CD4-positive, CD25-positive, alpha-beta regulatory T cell (primary cell): ENCODE results near the gene QKI. TPM values are rescaled to one million over a fixed set of nuclear protein-coding genes. Genes with fewer than 3 reads are reported as not detected.
A peak's percentile ranks its signal among the peaks of the same experiment; 100 is the strongest.

Experiments
- ATAC-seq, 2 donors: fragments of 150-1000 bp; cut with Tn5 transposase; one replicate each; pipeline ENCODE4 v1.10.0; 2021; ENCODE audit warnings: low read depth in 2 of 2, moderate number of reproducible peaks in 2 of 2, moderate library complexity in 1 of 2
- DNase-seq, 3 donors: peaks; one replicate each; pipeline versions ENCODE4 v3.0.0 to v3.0.0-alpha.2; 2012 to 2022; ENCODE audit warnings: mixed read lengths in 1 of 3
- H3K27ac ChIP-seq: one replicate; pipeline ENCODE4 v1.7.0; 2013; ENCODE audit warnings: mild to moderate bottlenecking, low read length; ENCODE audit not compliant: insufficient read depth, poor library complexity, severe bottlenecking
- H3K27me3 ChIP-seq: one replicate; pipeline ENCODE4 v1.7.0; 2013; ENCODE audit warnings: low read length; ENCODE audit not compliant: control insufficient read depth, insufficient read depth
- H3K36me3 ChIP-seq: one replicate; pipeline ENCODE4 v1.7.0; 2013; ENCODE audit warnings: mild to moderate bottlenecking, low read length, moderate library complexity; ENCODE audit not compliant: control insufficient read depth, insufficient read depth
- H3K4me1 ChIP-seq: 2 replicates; pipeline ENCODE4 v1.7.0; 2013; ENCODE audit warnings: mild to moderate bottlenecking, low read length; ENCODE audit not compliant: insufficient read depth, control insufficient read depth, poor library complexity, severe bottlenecking
- H3K4me3 ChIP-seq: one replicate; pipeline ENCODE4 v1.7.0; 2013; ENCODE audit warnings: low read depth, mild to moderate bottlenecking, low read length, moderate library complexity
- H3K9me3 ChIP-seq, 2 experiments: 1 replicate in 1 of 2; 2 replicates in 1 of 2; pipeline ENCODE4 v1.7.0; 2013; ENCODE audit warnings: low read length in 2 of 2, mild to moderate bottlenecking in 1 of 2, moderate library complexity in 1 of 2; ENCODE audit not compliant: control insufficient read depth in 2 of 2
- H3K27ac Mint-ChIP-seq, 3 donors: one replicate each; pipeline ENCODE4 v1.8.0; 2020 to 2022; ENCODE audit warnings: mild to moderate bottlenecking in 3 of 3, mixed read lengths in 3 of 3, moderate library complexity in 2 of 3
- H3K27me3 Mint-ChIP-seq: one replicate; pipeline ENCODE4 v1.8.0; 2022; ENCODE audit warnings: mild to moderate bottlenecking, mixed read lengths
- H3K36me3 Mint-ChIP-seq: one replicate; pipeline ENCODE4 v1.8.0; 2020; ENCODE audit warnings: mixed read lengths
- H3K4me1 Mint-ChIP-seq, 4 donors: one replicate each; pipeline ENCODE4 v1.8.0; 2020 to 2022; ENCODE audit warnings: mixed read lengths in 4 of 4, mild to moderate bottlenecking in 1 of 4
- H3K4me3 Mint-ChIP-seq, 4 donors: one replicate each; pipeline ENCODE4 v1.8.0; 2020 to 2022; ENCODE audit warnings: mild to moderate bottlenecking in 4 of 4, mixed read lengths in 4 of 4, moderate library complexity in 3 of 4
- H3K9me3 Mint-ChIP-seq, 7 donors: one replicate each; pipeline ENCODE4 v1.8.0; 2020 to 2022; ENCODE audit warnings: mixed read lengths in 7 of 7, mild to moderate bottlenecking in 3 of 7, moderate library complexity in 2 of 7
- polyA plus RNA-seq, 4 donors: library from polyadenylated mRNA; unstranded; fragments of 300-500 nt; fragmentation: Illumina TruSeq; gene quantifications; one replicate each; pipeline ENCODE4 v1.2.3, GENCODE V29; 2021
- total RNA-seq: library from RNA; stranded (reverse); gene quantifications from one replicate; pipeline ENCODE4 v1.2.3, GENCODE V29; 2022

QKI gene
- total and polyA plus RNA-seq, 5 donors from 2014 or later: 10.0 to 89.7 (median 17.2) TPM

DNA sequence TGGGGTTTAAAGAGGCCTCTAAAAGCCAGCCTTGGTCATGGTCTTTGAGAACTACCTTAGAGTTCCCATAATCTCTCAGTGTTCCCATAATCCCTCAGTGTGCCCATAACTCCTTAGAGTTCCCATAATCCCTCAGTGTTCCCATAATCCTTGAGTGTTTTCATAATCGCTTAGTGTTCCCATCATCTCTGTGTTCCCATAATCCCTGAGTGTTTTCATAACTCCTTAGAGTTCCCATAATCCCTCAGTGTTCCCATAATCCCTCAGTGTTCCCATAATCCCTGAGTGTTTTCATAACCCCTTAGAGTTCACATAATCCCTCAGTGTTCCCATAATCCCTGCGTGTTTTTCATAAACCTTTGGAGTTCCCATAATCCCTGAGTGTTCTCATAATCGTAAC lies 199.2 kb downstream of the QKI start:
- ATAC-seq: no peak
- no peak for DNase-seq
- Mint-ChIP-seq H3K4me1 (peaks cover 0 to 4% (median 0%) of the 10 kb centered on the region in 4 donors), H3K27me3 (no peaks in the 10 kb centered on the region), H3K9me3 (peaks cover 0 to 3% (median 0%) of the 10 kb centered on the region in 7 donors), H3K36me3 (no peaks in the 10 kb centered on the region), H3K27ac (peak overlapping the region in 1 of 3 donors; percentile 90), H3K4me3 (no peak overlapping the region)
- no peaks in the 10 kb centered on the region for H3K36me3 ChIP-seq
- no peak overlapping the region for H3K4me3 ChIP-seq
- no peaks in the 10 kb centered on the region for H3K9me3 ChIP-seq
- H3K4me1 ChIP-seq: no peaks in the 10 kb centered on the region
- no peak overlapping the region for H3K27ac ChIP-seq
- H3K27me3 ChIP-seq: no peaks in the 10 kb centered on the region

DNA sequence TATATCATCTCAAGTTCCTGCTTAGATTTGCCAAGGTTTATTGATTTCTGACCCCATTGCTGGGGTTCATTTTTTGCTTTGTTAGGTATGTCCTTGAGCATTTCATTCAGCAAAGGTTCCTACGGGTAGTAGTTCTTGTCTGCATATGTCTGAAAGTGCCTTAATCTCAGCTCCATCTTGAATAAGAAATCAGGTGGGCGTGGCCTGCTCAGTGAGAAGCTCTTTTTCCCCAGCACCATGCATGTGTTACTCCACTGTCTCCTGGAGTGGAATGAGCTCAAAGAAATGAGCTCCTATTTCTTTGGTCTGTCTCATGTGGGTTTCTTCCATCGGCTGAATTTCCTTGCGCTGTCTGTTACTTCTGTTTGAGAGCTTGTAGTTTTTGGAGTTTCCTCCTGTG lies 201.9 kb downstream of the QKI start:
- ATAC-seq (no peak), DNase-seq (no peak)
- no peaks in the 10 kb centered on the region for H3K4me1 Mint-ChIP-seq
- H3K27me3 Mint-ChIP-seq: no peaks in the 10 kb centered on the region
- H3K4me1 ChIP-seq: no peaks in the 10 kb centered on the region
- H3K9me3 Mint-ChIP-seq: peaks cover 0 to 3% (median 0%) of the 10 kb centered on the region in 7 donors
- no peak overlapping the region for H3K4me3 Mint-ChIP-seq
- H3K4me3 ChIP-seq: no peak overlapping the region
- H3K27ac Mint-ChIP-seq: no peak overlapping the region
- H3K36me3 ChIP-seq: no peaks in the 10 kb centered on the region
- H3K36me3 Mint-ChIP-seq: no peaks in the 10 kb centered on the region
- no peaks in the 10 kb centered on the region for H3K27me3 ChIP-seq
- no peak overlapping the region for H3K27ac ChIP-seq
- no peaks in the 10 kb centered on the region for H3K9me3 ChIP-seq

DNA sequence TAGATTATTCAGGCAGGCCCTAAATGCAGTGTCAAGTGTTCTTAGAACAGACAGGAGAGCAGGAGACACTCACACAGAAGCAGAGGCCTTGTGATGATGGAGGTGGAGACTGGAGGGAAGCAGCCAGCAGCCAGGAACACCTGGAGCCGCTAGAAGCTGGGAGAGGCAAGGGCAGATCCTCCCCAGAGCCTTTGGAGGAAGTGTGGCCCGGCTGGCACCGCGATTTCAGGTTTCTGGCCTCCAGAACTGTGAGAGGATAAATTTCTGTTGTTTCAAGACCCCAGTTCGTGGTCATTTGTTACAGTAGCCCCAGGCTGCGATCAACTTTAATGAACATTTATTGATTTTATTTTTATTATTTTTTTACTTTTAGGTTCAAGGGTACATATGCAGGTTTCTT lies 203.0 kb downstream of the QKI start:
- Mint-ChIP-seq H3K27ac (no peak overlapping the region), H3K4me3 (no peak overlapping the region), H3K36me3 (no peaks in the 10 kb centered on the region), H3K9me3 (peaks cover 0 to 3% (median 0%) of the 10 kb centered on the region in 7 donors), H3K4me1 (no peaks in the 10 kb centered on the region), H3K27me3 (no peaks in the 10 kb centered on the region)
- Histone ChIP-seq H3K27me3 (no peaks in the 10 kb centered on the region), H3K9me3 (no peaks in the 10 kb centered on the region), H3K36me3 (no peaks in the 10 kb centered on the region), H3K27ac (no peak overlapping the region), H3K4me1 (no peaks in the 10 kb centered on the region), H3K4me3 (no peak overlapping the region)
- ATAC-seq (no peak), DNase-seq (no peak)

DNA sequence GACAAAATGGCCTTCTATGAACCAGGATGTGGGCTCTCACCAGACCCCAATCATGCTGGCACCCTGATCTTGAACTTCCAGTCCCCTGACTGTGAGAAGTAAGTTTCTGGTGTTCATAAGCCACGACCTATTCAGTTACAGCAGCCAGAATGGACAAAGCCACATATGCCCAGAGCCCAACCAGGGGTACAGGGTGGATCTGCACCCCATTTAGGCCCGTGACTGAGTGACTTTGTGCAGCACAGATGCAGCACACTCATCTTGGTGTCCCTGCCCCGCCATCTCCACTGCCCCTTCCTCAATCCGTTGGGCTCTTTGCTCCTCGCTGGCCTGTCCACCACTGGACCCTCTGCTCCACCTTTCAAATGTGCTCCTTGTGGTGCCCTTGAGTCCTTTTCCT lies 205.6 kb downstream of the QKI start:
- H3K4me3 Mint-ChIP-seq: no peak overlapping the region
- DNase-seq: no peak
- Histone ChIP-seq H3K36me3 (no peaks in the 10 kb centered on the region), H3K4me3 (no peak overlapping the region), H3K9me3 (no peaks in the 10 kb centered on the region), H3K4me1 (no peaks in the 10 kb centered on the region), H3K27me3 (no peaks in the 10 kb centered on the region), H3K27ac (no peak overlapping the region)
- no peaks in the 10 kb centered on the region for H3K4me1 Mint-ChIP-seq
- H3K27ac Mint-ChIP-seq: peak overlapping the region in 1 of 3 donors; percentile 52
- no peak for ATAC-seq
- H3K27me3 Mint-ChIP-seq: no peaks in the 10 kb centered on the region
- H3K9me3 Mint-ChIP-seq: peaks cover 0 to 3% (median 0%) of the 10 kb centered on the region in 7 donors
- H3K36me3 Mint-ChIP-seq: no peaks in the 10 kb centered on the region

DNA sequence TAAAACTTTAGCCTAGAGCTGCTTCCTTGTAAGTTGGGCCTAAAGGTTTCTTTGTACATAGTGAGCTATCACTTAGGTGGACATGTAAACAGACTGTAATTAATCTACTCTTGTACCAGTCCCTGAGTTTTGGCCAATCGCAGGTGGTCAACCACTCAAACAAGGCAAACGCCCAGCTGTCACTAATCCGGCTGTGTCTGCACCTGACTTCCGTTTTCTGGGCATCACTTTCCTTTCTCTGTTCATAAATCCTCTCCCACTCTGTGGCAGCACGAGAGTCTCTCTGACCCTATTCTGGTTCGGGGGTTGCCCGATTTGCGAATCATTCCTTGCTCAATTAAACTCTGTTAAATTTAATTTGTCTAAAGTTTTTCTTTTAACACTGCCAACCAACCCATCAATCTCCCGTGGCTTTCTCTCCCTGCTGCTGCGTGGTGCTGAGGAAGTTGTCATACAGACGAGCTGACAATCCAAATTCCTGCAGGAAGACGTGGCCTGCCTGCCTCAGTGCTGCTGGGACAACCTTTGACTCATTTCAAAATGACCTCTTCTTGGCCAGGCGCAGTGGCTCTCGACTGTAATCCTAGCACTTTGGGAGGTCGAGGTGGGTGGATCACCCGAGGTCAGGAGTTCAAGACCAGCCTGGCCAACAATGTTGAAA lies 206.3 kb downstream of the QKI start:
- Histone ChIP-seq H3K27ac (no peak overlapping the region), H3K4me1 (no peaks in the 10 kb centered on the region), H3K4me3 (no peak overlapping the region), H3K36me3 (no peaks in the 10 kb centered on the region), H3K27me3 (no peaks in the 10 kb centered on the region), H3K9me3 (no peaks in the 10 kb centered on the region)
- Mint-ChIP-seq H3K4me1 (no peaks in the 10 kb centered on the region), H3K27ac (no peak overlapping the region), H3K27me3 (no peaks in the 10 kb centered on the region), H3K36me3 (no peaks in the 10 kb centered on the region), H3K4me3 (no peak overlapping the region), H3K9me3 (peaks cover 0 to 3% (median 0%) of the 10 kb centered on the region in 7 donors)
- no peak for ATAC-seq
- DNase-seq: no peak

DNA sequence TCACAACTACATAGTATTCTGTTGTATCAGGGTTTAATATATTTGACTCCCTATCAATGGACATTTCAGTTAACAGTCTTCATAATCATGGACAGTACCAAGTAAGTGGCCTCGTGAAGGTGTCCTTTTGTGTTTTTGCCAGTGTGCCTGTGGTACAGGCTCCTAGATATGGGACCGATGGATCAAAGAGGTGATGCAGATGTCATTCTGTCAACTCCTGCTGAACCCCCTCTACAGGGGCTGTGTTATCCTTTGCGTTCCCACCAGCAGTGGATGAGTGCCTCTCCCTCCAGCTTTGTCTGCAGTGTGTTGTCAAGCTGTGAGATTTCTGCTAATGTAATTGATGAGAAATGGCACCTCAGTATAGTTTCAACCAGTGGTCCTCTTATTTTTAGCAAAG lies 210.7 kb downstream of the QKI start:
- Mint-ChIP-seq H3K9me3 (peaks cover 0 to 2% (median 0%) of the 10 kb centered on the region in 7 donors), H3K27ac (no peak overlapping the region)
- H3K4me1 ChIP-seq: no peaks in the 10 kb centered on the region

DNA sequence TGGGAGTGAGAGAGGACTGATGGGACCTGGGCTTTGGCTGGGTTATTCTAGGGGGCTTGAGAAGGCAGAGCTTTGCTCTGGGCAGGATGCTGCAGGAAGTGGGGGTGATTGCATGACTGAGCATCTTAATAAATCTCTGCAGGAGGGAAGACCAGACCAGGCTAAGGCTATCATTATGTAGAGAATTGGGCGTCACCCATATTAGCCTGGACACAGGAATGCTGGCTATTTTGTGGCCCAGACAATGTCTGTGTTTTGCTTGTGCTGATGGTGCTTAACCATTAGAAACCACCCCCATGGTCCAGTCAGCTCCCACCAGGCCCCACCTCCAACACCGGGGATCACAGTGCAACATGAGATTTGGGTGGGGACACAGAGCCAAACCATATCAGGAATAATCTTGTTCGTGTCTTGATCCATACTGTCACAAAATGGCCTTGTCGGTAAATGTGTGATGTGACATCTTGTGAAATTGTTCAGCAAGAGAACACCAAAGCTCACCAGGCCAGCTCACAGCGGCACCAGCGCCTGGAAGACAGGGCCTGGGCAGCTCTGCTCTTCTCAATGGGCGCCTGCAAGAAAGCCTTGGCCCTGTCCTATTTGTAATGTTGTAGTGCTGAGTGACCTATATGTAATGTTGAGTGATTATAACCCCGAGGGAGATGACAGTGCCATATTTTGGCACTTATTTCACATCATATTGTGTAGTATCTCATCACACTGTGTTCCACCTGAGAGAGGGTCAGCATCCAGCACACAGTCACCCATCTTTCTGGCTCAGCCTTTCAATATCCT lies 211.8 kb downstream of the QKI start:
- H3K27ac Mint-ChIP-seq: no peak overlapping the region
- no peaks in the 10 kb centered on the region for H3K4me1 ChIP-seq

More for the DNA sequence above, 210.7 kb downstream of the QKI start:
- Histone ChIP-seq H3K27ac (no peak overlapping the region), H3K4me3 (no peak overlapping the region), H3K9me3 (no peaks in the 10 kb centered on the region), H3K27me3 (no peaks in the 10 kb centered on the region), H3K36me3 (no peaks in the 10 kb centered on the region)
- DNase-seq (no peak), ATAC-seq (no peak)
- H3K4me1 Mint-ChIP-seq: no peaks in the 10 kb centered on the region
- H3K36me3 Mint-ChIP-seq: no peaks in the 10 kb centered on the region
- no peaks in the 10 kb centered on the region for H3K27me3 Mint-ChIP-seq
- H3K4me3 Mint-ChIP-seq: no peak overlapping the region

More for the DNA sequence above, 211.8 kb downstream of the QKI start:
- Mint-ChIP-seq H3K36me3 (no peaks in the 10 kb centered on the region), H3K9me3 (peaks cover 0 to 2% (median 0%) of the 10 kb centered on the region in 7 donors), H3K4me1 (no peaks in the 10 kb centered on the region), H3K27me3 (no peaks in the 10 kb centered on the region), H3K4me3 (no peak overlapping the region)
- ATAC-seq (no peak), DNase-seq (no peak)
- Histone ChIP-seq H3K27ac (no peak overlapping the region), H3K4me3 (no peak overlapping the region), H3K27me3 (no peaks in the 10 kb centered on the region), H3K9me3 (no peaks in the 10 kb centered on the region), H3K36me3 (no peaks in the 10 kb centered on the region)
